T47D (cell line): ENCODE results near the gene ADAMTS15.
"Not testable (repeated sequence)": the region's sequence is repeated elsewhere in the genome, so short reads cannot be mapped to it uniquely, and the experiment has no call there.

Source experiments
- DNase-seq, 2 experiments: peaks; one replicate each; pipeline versions ENCODE4 v3.0.0 to v3.0.0-alpha.2; 2011 to 2012; ENCODE audit warnings: low read depth in 1 of 2, low spot score in 1 of 2
- JUND ChIP-seq: IDR thresholded peaks from 2 replicates; pipeline ENCODE4 v1.6.1; 2012; ENCODE audit warnings: low read depth
- in situ Hi-C: cut with HindIII; loops from 2 replicates; pipeline ENCODE4 v1.10.0; 2016; ENCODE audit warnings: low sequenced_read_pairs, low pct_unique_long_range_greater_than_20kb

ADAMTS15 gene

GRCh38 chr11:130431331-130431773, 17.1 kb upstream of the ADAMTS15 start:
- peak; percentile 84 to 92 for DNase-seq
- TF ChIP-seq JUND = no peak
- in situ Hi-C loops = loop anchor here (25.0 kb wide), 1 partner anchor 431 kb away; no protein-coding TSS in a partner anchor

GRCh38 chr11:130431801-130432200, 16.6 kb upstream of the ADAMTS15 start:
- TF ChIP-seq JUND = no peak
- DNase-seq = no peak
- in situ Hi-C loops = loop anchor here (25.0 kb wide), 1 partner anchor 430 kb away; no protein-coding TSS in a partner anchor

- in situ Hi-C loops = loop anchor here (25.0 kb wide), 1 partner anchor 429 kb away; no protein-coding TSS in a partner anchor
- no peak for DNase-seq
- TF ChIP-seq JUND = no peak
These were observed 15.1 kb upstream of the ADAMTS15 start for GRCh38 chr11:130433357-130433756.

- peak; percentile 84 to 93 for DNase-seq
- no peak for TF ChIP-seq JUND
- in situ Hi-C loops = loop anchor here (25.0 kb wide), 1 partner anchor 428 kb away; no protein-coding TSS in a partner anchor
These were observed 13.8 kb upstream of the ADAMTS15 start for GRCh38 chr11:130434521-130435223.

GRCh38 chr11:130435671-130436070, 12.8 kb upstream of the ADAMTS15 start:
- TF ChIP-seq JUND = no peak
- in situ Hi-C loops = loop anchor here (25.0 kb wide), 1 partner anchor 427 kb away; no protein-coding TSS in a partner anchor
- DNase-seq = no peak

- in situ Hi-C loops = loop anchor here (25.0 kb wide), 1 partner anchor 426 kb away; no protein-coding TSS in a partner anchor
- TF ChIP-seq JUND = no peak
- no peak for DNase-seq
These were observed 12.3 kb upstream of the ADAMTS15 start for GRCh38 chr11:130436171-130436570.

- in situ Hi-C loops = loop anchor here (25.0 kb wide), 1 partner anchor 424 kb away; no protein-coding TSS in a partner anchor
- DNase-seq = no peak
- no peak for TF ChIP-seq JUND
These were observed 10.6 kb upstream of the ADAMTS15 start for GRCh38 chr11:130437848-130438247.

GRCh38 chr11:130438401-130439159, 9.9 kb upstream of the ADAMTS15 start:
- DNase-seq = not testable (repeated sequence)
- in situ Hi-C loops = loop anchor here (25.0 kb wide), 1 partner anchor 424 kb away; no protein-coding TSS in a partner anchor

- no peak for DNase-seq
- no peak for TF ChIP-seq JUND
- in situ Hi-C loops = loop anchor here (25.0 kb wide), 1 partner anchor 423 kb away; no protein-coding TSS in a partner anchor
These were observed 9.3 kb upstream of the ADAMTS15 start for GRCh38 chr11:130439160-130439519.

- DNase-seq = no peak
- in situ Hi-C loops = loop anchor here (25.0 kb wide), 1 partner anchor 422 kb away; no protein-coding TSS in a partner anchor
- no peak for TF ChIP-seq JUND
These were observed 8.6 kb upstream of the ADAMTS15 start for GRCh38 chr11:130439876-130440275.

GRCh38 chr11:130441719-130442118, 6.7 kb upstream of the ADAMTS15 start:
- no peak for TF ChIP-seq JUND
- no peak for DNase-seq
- in situ Hi-C loops = loop anchor here (25.0 kb wide), 1 partner anchor 421 kb away; no protein-coding TSS in a partner anchor

- no peak for TF ChIP-seq JUND
- in situ Hi-C loops = loop anchor here (25.0 kb wide), 1 partner anchor 420 kb away; no protein-coding TSS in a partner anchor
- no peak for DNase-seq
These were observed 5.7 kb upstream of the ADAMTS15 start for GRCh38 chr11:130442737-130443136.

GRCh38 chr11:130445788-130446187, 2.7 kb upstream of the ADAMTS15 start:
- TF ChIP-seq JUND = no peak
- no peak for DNase-seq
- in situ Hi-C loops = loop anchor here (25.0 kb wide), 1 partner anchor 417 kb away; no protein-coding TSS in a partner anchor
